Adrenal gland (tissue), 12 donors: ENCODE results near the gene TSPEAR. TPM values are rescaled to one million over a fixed set of nuclear protein-coding genes. Genes with fewer than 3 reads are reported as not detected.

Source experiments
- DNase-seq, 7 donors: peaks; one replicate each; pipeline ENCODE4 v3.0.0-alpha.2; 2019 to 2020
- H3K27ac ChIP-seq, 5 donors: fragments of 200-600 bp; sonication (generic) in 4 of 5; 1 replicate in 3 of 5; 2 replicates in 2 of 5; pipeline versions ENCODE4 v1.5.1 to v1.8.0; 2016 to 2020; ENCODE audit warnings: mild to moderate bottlenecking in 1 of 5
- H3K27me3 ChIP-seq: fragments of 200-600 bp; 2 replicates; pipeline ENCODE4 v1.8.0; 2021
- H3K36me3 ChIP-seq, 2 donors: fragments of 200-600 bp; replicated peaks in 1 of 2; 1 replicate in 1 of 2; 2 replicates in 1 of 2; pipeline versions ENCODE4 v1.5.1 to v1.8.0; 2018 to 2022
- H3K4me1 ChIP-seq, 2 donors: fragments of 200-600 bp; replicated peaks in 1 of 2; 1 replicate in 1 of 2; 2 replicates in 1 of 2; pipeline versions ENCODE4 v1.5.1 to v1.8.0; 2018 to 2021
- H3K4me3 ChIP-seq, 4 donors: fragments of 200-600 bp; sonication (generic) in 3 of 4; one replicate each; pipeline ENCODE4 v1.5.1; 2016 to 2018
- H3K9me3 ChIP-seq, 3 donors: fragments of 200-600 bp; sonication (generic) in 1 of 3; replicated peaks in 1 of 3; 1 replicate in 2 of 3; 2 replicates in 1 of 3; pipeline versions ENCODE4 v1.5.1 to v1.8.0; 2016 to 2021
- POLR2A ChIP-seq, 2 donors: fragments of 450-650 bp; IDR thresholded peaks; one replicate each; pipeline ENCODE4 v1.6.1; 2017; ENCODE audit warnings: antibody characterized with exemption in 2 of 2, mild to moderate bottlenecking in 2 of 2, moderate library complexity in 1 of 2
- WGBS, 4 donors: extraction: QIAGEN DNeasy Blood & Tissue Kit in 2 of 4; methylation state at CpG; one replicate each; pipeline versions ENCODE4 v1.1.5 to v1.1.7; 2013 to 2017; 5-methylcytosine and 5-hydroxymethylcytosine counted together
- intact Hi-C, 2 donors: fragments of 100-400 bp; cut with DNase I; formaldehyde crosslinking; loops; one replicate each; pipeline versions ENCODE4 v1.14.1 to v1.15.0; 2022 to 2023
- polyA plus RNA-seq, 3 donors: library from polyadenylated mRNA; stranded (reverse); fragments of 200-250 nt in 2 of 3; fragments of 350-450 nt in 1 of 3; fragmentation: Illumina TruSeq in 1 of 3; extraction: RNeasy Lipid Tissue Mini Kit (QIAGEN cat#74804) in 1 of 3; gene quantifications; one replicate each; pipeline ENCODE4 v1.2.3, GENCODE V29; 2013 to 2014
- total RNA-seq, 9 donors: library from RNA; depleted of rRNA in 4 of 9; stranded (reverse); fragments of >200 nt in 4 of 9; fragments of 120-200 nt in 1 of 9; fragmentation: NEBNext Ultra II Directional in 1 of 9; extraction: Animal tissue kit (Norgen Biotek cat#: 25700) in 1 of 9; gene quantifications; one replicate each; pipeline versions ENCODE4 v1.1.0 to v1.2.4, GENCODE V29; 2013 to 2023
- TF ChIP-seq, protein P1 (sequence below), 6 experiments: fragments of 450-650 bp in 4 of 6; fragments of 200-600 bp in 2 of 6; sonication (generic) in 1 of 6; IDR thresholded peaks; 1 replicate in 5 of 6; 2 replicates in 1 of 6; pipeline versions ENCODE4 v1.5.1 to v1.8.0; 2016 to 2021; ENCODE audit warnings: antibody characterized with exemption in 6 of 6, mild to moderate bottlenecking in 2 of 6, moderate library complexity in 1 of 6
- donor health status: healthy with polysubstance abuse.
- donor health status: Bipolar disorder and iron deficiency.
- donor health status: DM: yes; HTN: yes; CAD: no.
- donor health status: DM: no; HTN: no; CAD: no.
- donor health status: DM: no; HTN: no; CAD: no.
- donor health status: DM: yes; HTN: yes; CAD: no.

Gene TSPEAR
- total and polyA plus RNA-seq, 12 donors, result not detected

DNA sequence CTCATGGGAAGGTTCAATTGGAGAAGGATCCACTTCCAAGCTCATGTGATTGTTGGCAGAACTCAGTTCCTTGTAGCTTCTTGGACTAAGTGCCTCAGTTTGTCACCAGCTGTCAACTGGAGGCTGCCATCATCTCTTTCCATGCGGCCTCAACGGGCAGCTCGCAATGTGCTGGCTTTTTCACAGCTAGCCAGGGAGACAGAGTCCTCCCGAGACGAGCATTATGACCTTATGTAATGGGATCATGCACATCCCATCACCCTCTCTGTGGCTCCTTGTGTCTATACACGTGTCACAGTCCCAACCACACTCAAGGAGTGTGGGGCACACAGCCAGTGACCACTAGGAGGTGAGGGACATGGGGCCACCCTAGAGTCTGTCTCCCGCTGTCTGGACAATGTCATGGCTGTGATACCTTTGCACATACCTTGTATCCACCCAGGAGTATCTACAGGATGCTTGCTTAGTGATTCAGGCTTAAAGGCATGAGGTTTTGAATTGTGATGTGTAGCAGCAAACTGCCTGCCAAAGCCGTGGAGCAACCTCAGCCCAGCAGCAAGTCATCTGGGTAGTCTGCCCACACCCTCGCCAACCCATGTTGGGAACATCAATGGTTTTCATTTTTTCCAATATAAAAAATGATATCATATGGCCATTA, 115.2 kb downstream of the TSPEAR start:
- H3K9me3 ChIP-seq, result no peaks in the 10 kb centered on the region
- no peaks in the 10 kb centered on the region for H3K4me1 ChIP-seq
- WGBS, 4 donors, result 67 to 79% (median 71%) methylated on average over 6 to 9 of the region's 9 CpGs
- intact Hi-C loops, result no loop called here
- no peak overlapping the region for H3K27ac ChIP-seq
- no peak overlapping the region for H3K4me3 ChIP-seq
- TF ChIP-seq POLR2A (IDR thresholded peaks at IDR 0.05), result no peak
- TF ChIP-seq, protein P1, sequence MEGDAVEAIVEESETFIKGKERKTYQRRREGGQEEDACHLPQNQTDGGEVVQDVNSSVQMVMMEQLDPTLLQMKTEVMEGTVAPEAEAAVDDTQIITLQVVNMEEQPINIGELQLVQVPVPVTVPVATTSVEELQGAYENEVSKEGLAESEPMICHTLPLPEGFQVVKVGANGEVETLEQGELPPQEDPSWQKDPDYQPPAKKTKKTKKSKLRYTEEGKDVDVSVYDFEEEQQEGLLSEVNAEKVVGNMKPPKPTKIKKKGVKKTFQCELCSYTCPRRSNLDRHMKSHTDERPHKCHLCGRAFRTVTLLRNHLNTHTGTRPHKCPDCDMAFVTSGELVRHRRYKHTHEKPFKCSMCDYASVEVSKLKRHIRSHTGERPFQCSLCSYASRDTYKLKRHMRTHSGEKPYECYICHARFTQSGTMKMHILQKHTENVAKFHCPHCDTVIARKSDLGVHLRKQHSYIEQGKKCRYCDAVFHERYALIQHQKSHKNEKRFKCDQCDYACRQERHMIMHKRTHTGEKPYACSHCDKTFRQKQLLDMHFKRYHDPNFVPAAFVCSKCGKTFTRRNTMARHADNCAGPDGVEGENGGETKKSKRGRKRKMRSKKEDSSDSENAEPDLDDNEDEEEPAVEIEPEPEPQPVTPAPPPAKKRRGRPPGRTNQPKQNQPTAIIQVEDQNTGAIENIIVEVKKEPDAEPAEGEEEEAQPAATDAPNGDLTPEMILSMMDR (IDR thresholded peaks at IDR 0.05), result no peak
- H3K36me3 ChIP-seq, result no peaks in the 10 kb centered on the region
- DNase-seq, result peak in 1 of 7 donors; percentile 31
- H3K27me3 ChIP-seq, result no peaks in the 10 kb centered on the region

- Histone ChIP-seq H3K27ac (no peak overlapping the region), H3K27me3 (no peaks in the 10 kb centered on the region), H3K4me1 (no peaks in the 10 kb centered on the region), H3K4me3 (no peak overlapping the region), H3K9me3 (no peaks in the 10 kb centered on the region), H3K36me3 (no peaks in the 10 kb centered on the region)
- TF ChIP-seq, protein P1 (IDR thresholded peaks at IDR 0.05), result no peak
- no peak for TF ChIP-seq POLR2A (IDR thresholded peaks at IDR 0.05)
- intact Hi-C loops, result no loop called here
- no peak for DNase-seq
- 71 to 77% (median 73%) methylated on average over 6 of the region's 6 CpGs for WGBS, 4 donors
Measured at GRCh38 chr21:44595524-44595923, 115.8 kb downstream of the TSPEAR start.

DNA sequence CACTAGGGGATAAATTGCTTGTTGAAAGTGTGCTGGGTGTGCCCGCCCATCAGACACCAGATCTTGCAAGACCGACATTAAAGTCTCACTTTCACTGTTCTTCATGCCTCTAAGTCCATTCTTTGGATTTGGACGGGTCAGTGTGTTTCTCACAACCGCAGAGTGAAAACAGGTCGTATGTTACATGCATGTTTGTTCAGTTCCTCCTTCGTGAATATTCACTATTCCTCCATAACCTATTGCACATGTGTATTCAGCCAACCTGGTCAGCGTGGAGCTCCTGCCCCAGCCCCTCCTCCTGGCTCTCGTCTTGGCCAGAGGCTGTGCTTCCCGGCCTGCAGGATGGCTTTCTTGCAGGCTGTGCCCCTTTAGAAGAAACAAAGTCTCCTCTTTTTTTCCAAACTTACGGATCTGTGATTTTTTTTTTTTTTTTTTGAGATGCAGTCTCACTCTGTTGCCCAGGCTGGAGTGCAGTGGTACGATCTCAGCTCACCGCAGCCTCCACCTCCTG, 116.9 kb downstream of the TSPEAR start:
- H3K27me3 ChIP-seq, result no peaks in the 10 kb centered on the region
- no peaks in the 10 kb centered on the region for H3K4me1 ChIP-seq
- no peak for DNase-seq
- WGBS, 4 donors, result 74 to 82% (median 76%) methylated on average over 12 of the region's 12 CpGs
- H3K36me3 ChIP-seq, result no peaks in the 10 kb centered on the region
- no peak overlapping the region for H3K4me3 ChIP-seq
- H3K27ac ChIP-seq, result no peak overlapping the region
- no peak for TF ChIP-seq POLR2A (IDR thresholded peaks at IDR 0.05)
- TF ChIP-seq, protein P1 (IDR thresholded peaks at IDR 0.05), result no peak
- intact Hi-C loops, result no loop called here
- H3K9me3 ChIP-seq, result no peaks in the 10 kb centered on the region

DNA sequence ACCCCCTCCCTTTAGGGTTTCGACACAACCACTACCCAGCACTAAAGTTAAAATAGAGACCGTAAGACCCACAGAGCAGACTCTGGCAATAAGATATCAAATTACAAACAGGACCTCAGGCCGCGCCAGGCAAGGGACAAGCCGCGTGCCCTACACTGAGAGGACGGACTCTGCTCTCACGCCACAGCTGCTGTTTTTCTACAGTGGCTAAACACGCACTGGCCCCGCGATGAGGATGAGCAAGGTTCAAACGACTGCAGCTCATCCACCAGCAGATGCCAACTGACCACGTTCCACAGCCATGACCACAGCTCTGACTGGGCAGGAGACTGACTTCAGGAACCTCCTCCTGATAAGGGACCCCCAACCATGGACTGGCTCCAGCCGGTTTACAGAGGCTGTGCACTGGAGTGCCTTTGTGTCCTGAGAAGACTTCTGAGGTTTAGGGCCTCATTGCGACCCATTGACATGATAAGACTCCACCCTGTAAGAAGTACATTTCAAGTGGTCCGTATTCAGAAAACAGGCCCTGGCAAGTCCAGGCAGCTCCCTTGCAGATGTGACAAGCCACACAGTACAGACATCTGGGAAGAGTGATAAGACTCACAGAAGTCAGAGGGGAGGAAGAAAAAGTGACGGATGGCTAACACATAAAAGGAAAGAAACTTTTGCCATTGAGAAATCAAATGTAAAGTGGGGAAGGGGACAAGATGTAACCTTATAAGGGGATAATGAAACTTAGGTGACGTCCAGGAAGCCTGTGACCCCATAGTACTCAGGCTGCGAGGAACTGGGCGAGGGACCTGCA, 117.6 kb downstream of the TSPEAR start:
- DNase-seq, result peak in 1 of 7 donors; percentile 35
- Histone ChIP-seq H3K9me3 (no peaks in the 10 kb centered on the region), H3K36me3 (no peaks in the 10 kb centered on the region), H3K27ac (no peak overlapping the region), H3K4me3 (no peak overlapping the region), H3K27me3 (peaks cover 5% of the 10 kb centered on the region), H3K4me1 (no peaks in the 10 kb centered on the region)
- TF ChIP-seq, protein P1 (IDR thresholded peaks at IDR 0.05), result no peak
- TF ChIP-seq POLR2A (IDR thresholded peaks at IDR 0.05), result no peak
- WGBS, 4 donors, result 51 to 72% (median 57%) methylated on average over 10 to 20 of the region's 20 CpGs
- intact Hi-C loops, result no loop called here
